ENCODE measurements around the gene FSD1. TPM values are rescaled to one million over a fixed set of nuclear protein-coding genes. Genes with fewer than 3 reads are reported as not detected.

The FSD1 gene
- total RNA-seq, 1 donor from 2014 or later = 0.26 TPM

DNA sequence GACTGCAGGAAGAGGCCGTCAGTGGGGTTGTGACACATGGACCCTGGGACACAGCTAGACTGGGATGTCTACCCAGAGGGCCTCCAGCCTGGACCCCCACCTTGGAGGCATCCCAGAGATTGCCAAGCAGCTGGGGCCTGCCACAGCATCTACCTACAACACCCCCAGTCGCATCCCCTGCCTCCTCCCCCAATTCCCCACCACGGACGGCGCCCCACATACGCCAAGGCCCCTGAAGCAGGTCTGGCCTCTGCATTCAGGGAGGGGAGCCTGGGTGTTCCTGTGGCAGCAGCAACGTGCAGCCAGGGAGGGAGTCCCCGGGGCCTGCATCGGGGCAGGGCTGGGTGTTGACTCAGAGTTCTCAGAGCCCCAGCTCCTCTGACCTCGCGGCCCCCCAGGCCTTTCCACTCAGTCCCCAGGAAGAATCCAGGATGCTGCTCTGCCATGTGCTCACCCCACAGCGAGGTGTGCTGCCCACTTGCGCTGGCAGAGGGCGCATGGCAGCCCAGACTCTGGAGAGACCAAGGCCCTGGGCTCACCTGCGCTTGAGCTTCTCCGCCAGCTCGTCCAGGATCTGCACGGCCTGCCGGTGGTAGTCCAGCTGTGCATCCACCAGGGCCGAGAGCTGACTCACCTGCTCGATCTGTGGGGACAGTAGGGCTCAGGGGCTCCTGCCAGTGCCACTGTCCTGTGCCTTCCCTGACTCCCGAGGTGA, 58.6 kb downstream of the FSD1 start:
- FAIRE-seq = peak; percentile 36
- no peak overlapping the region for H3K4me3 ChIP-seq (ENCODE audit: low read depth, low read length)
- H3K36me3 ChIP-seq (ENCODE audit: control insufficient read depth, insufficient read depth, low read length) = peaks cover 55% of the 10 kb centered on the region
- TF ChIP-seq, protein P1, sequence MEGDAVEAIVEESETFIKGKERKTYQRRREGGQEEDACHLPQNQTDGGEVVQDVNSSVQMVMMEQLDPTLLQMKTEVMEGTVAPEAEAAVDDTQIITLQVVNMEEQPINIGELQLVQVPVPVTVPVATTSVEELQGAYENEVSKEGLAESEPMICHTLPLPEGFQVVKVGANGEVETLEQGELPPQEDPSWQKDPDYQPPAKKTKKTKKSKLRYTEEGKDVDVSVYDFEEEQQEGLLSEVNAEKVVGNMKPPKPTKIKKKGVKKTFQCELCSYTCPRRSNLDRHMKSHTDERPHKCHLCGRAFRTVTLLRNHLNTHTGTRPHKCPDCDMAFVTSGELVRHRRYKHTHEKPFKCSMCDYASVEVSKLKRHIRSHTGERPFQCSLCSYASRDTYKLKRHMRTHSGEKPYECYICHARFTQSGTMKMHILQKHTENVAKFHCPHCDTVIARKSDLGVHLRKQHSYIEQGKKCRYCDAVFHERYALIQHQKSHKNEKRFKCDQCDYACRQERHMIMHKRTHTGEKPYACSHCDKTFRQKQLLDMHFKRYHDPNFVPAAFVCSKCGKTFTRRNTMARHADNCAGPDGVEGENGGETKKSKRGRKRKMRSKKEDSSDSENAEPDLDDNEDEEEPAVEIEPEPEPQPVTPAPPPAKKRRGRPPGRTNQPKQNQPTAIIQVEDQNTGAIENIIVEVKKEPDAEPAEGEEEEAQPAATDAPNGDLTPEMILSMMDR (IDR thresholded peaks at IDR 0.05; ENCODE audit: insufficient read depth, low read length, severe bottlenecking) = peak; percentile 37
- H3K27me3 ChIP-seq (ENCODE audit: control insufficient read depth, insufficient read depth, low read length) = no peaks in the 10 kb centered on the region
- no peak for DNase-seq (ENCODE audit: low read depth)

DNA sequence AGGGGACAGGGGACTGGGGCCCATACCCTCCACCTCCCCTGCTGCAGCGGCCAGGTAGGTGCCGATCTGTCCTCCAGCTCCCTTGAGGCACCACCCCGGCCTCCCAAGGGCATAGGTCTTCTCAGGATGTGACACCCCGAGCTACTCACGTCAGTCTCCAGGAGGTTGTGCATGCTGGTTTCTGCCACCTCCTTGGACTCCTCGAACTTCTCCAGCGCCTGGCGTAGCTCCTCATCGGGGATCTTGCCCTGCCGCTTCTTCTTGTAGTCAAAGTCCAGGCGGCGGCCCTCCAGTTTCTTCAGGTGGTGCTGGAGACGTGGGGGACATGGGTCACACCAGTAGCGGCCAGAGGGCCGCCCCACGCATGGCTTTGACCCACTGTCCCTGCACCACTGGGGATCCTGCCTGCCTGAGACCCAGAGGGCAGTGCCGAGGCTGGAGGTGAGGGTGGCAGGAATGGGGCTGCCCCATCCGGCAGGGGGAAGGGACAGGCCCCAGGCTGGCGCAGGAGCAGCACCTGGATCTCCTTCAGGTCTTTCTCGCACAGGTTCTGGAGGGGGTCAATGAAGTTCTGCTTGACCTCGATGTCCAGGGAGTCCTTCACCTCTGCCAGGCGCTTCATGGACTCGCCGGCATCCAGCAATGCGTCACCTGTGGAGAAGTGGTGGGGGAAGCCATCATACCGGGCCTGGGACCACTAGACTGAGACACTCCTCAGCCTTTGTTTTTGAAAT, 59.3 kb downstream of the FSD1 start:
- FAIRE-seq (no peak), DNase-seq (ENCODE audit: low read depth) (no peak)
- TF ChIP-seq, protein P1 (IDR thresholded peaks at IDR 0.05; ENCODE audit: insufficient read depth, low read length, severe bottlenecking) = no peak
- Histone ChIP-seq H3K4me3 (ENCODE audit: low read depth, low read length) (no peak overlapping the region), H3K36me3 (ENCODE audit: control insufficient read depth, insufficient read depth, low read length) (peaks cover 58% of the 10 kb centered on the region), H3K27me3 (ENCODE audit: control insufficient read depth, insufficient read depth, low read length) (no peaks in the 10 kb centered on the region)

DNA sequence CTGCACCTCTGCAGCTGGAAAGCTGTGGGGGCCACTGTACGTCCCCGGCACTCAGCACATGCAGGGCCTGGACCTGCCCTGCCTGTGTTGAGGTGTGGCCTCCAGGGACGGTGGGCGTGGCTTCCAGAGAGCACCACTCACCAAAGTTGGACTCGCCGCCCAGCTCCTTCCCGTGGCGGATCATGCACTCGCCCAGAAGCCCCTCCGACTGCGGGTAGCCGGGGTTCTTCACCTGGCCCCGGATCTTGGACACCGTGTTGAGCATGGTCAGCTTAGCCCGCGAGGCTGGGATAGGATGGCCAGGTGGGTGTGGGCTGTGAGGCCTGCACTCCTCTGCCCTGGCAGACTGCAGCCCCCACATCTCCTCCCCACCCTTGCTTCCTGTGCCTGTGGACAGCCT, 60.9 kb downstream of the FSD1 start:
- TF ChIP-seq, protein P1 (IDR thresholded peaks at IDR 0.05; ENCODE audit: insufficient read depth, low read length, severe bottlenecking) = no peak
- FAIRE-seq (no peak), DNase-seq (ENCODE audit: low read depth) (no peak)
- Histone ChIP-seq H3K36me3 (ENCODE audit: control insufficient read depth, insufficient read depth, low read length) (peaks cover 53% of the 10 kb centered on the region), H3K4me3 (ENCODE audit: low read depth, low read length) (no peak overlapping the region), H3K27me3 (ENCODE audit: control insufficient read depth, insufficient read depth, low read length) (no peaks in the 10 kb centered on the region)

DNA sequence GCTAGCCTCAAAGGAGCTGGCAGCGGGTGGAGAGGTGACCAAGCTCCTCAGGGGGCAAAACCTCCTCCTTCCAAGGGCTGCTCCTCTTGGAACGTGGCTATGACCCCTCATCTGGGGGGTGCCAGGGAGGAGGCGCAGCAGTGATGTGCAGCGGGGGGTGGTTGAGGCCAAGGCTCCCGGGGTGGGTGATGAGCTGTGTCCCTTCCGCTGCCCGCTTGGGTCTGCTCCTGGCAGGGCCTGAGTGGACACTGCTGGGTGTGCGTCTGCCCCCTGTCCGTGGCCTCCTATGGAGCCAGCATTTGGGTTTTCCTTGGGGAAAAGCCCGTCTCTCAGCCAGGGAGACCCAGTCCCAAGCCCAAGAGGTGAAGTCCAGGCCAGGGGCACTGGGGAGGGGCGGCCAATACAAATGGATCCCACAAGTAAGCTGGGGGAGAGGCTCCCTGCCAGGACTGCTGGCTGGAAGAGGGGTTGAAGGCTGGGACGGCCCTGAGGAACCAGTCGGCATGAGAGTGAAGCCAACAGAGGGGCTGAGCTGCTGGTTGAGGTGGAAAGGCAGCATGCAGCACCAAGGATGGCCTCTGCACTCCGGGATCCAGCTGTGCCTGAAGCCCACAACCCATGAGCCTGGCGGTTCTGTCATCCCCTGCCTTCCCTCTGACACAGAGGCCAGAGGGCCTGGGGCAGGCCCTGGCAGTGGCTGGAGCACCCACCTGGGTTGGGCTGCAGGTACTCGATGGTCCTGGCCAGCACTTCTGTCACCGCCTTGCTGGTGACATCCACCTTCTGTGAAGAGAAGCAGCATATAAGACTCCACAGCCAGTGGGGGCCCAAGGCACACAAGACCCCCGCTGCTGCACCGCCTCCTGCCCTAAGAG, 61.6 kb downstream of the FSD1 start:
- Histone ChIP-seq H3K27me3 (ENCODE audit: control insufficient read depth, insufficient read depth, low read length) (no peaks in the 10 kb centered on the region), H3K4me3 (ENCODE audit: low read depth, low read length) (no peak overlapping the region), H3K36me3 (ENCODE audit: control insufficient read depth, insufficient read depth, low read length) (peaks cover 52% of the 10 kb centered on the region)
- DNase-seq (ENCODE audit: low read depth) (no peak), FAIRE-seq (no peak)
- TF ChIP-seq, protein P1 (IDR thresholded peaks at IDR 0.05; ENCODE audit: insufficient read depth, low read length, severe bottlenecking) = no peak

DNA sequence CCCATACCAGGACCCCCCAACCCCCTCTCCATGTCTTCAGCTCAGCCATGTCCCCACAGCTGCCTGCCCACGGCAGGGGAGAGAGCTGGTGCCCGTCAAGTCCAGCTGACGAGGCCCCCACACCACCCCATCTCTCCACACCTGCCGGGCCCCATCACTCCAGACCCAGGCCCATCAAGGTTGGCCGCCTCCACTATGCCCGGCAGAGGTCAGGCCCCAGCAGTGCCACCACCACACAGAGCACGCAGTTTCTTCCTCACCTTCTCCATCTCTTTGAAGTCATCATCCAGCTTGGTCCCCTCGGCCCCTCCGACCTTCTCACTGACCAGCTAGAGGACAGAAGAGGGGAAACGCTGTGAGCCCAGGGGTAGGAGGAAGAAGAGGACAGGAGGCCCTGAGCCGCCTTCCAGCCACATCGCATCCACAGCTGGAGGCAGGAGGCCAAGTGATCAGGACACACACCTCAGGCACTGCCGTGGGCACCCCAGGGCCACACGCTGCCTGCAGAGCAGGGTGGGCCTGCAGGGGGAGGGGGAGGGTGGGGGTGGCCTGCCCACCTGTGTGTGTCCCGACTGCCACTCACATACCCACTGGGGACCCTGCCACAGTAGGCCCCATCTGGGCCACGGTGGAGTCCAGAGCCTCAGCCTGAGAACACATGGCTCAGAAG, 62.4 kb downstream of the FSD1 start:
- H3K27me3 ChIP-seq (ENCODE audit: control insufficient read depth, insufficient read depth, low read length) = no peaks in the 10 kb centered on the region
- no peak for FAIRE-seq
- no peak overlapping the region for H3K4me3 ChIP-seq (ENCODE audit: low read depth, low read length)
- no peak for DNase-seq (ENCODE audit: low read depth)
- TF ChIP-seq, protein P1 (IDR thresholded peaks at IDR 0.05; ENCODE audit: insufficient read depth, low read length, severe bottlenecking) = no peak
- H3K36me3 ChIP-seq (ENCODE audit: control insufficient read depth, insufficient read depth, low read length) = peaks cover 50% of the 10 kb centered on the region

All from bronchial epithelial cell (primary cell).